IMR-90 (cell line): Measurements from ENCODE around the gene TMTC1. TPM values are rescaled to one million over a fixed set of nuclear protein-coding genes. Genes with fewer than 3 reads are reported as not detected.

Experiments used
- ATAC-seq: fragments of 200-7000 bp; cut with Tn5 transposase; 2 replicates; pipeline ENCODE4 v1.9.1; 2020; ENCODE audit warnings: low read depth, mild to moderate bottlenecking, moderate library complexity
- BruUV-seq: library from RNA; stranded (reverse); fragments of 400-500 nt; replicated peaks from 2 replicates; lab custom pipeline; 2021; lab: Mats Ljungman, UMichigan
- CTCF ChIA-PET: fragments of 300-600 bp; formaldehyde crosslinking; extraction: SDS; loops from one replicate; lab custom pipeline; 2021; ENCODE audit warnings: antibody characterized with exemption; lab: Yijun Ruan, JAX
- POLR2A ChIA-PET: fragments of 300-600 bp; sonication (Branson Sonifier 250); formaldehyde crosslinking; loops from one replicate; lab custom pipeline; 2022; ENCODE audit warnings: antibody characterized with exemption; ENCODE audit not compliant: unreplicated experiment; lab: Charles Lee
- DNase-seq: peaks from one replicate; pipeline ENCODE4 v3.0.0; 2013
- H2AFZ ChIP-seq: replicated peaks from 2 replicates; pipeline ENCODE3; 2013; ENCODE audit warnings: low read length, mild to moderate bottlenecking; ENCODE audit not compliant: poor library complexity
- H2AK5ac ChIP-seq: 2 replicates; pipeline ENCODE4 v1.6.1; 2013; ENCODE audit warnings: low read depth, low read length, inconsistent platforms
- H2AK9ac ChIP-seq: replicated peaks from 2 replicates; pipeline ENCODE3; 2013; ENCODE audit warnings: mild to moderate bottlenecking, low read depth, low read length, moderate library complexity; ENCODE audit not compliant: poor library complexity
- H2BK120ac ChIP-seq: 2 replicates; pipeline ENCODE4 v1.6.1; 2013; ENCODE audit warnings: low read depth, low read length, inconsistent platforms
- H2BK15ac ChIP-seq: 3 replicates; pipeline ENCODE4 v1.6.1; 2013; ENCODE audit warnings: low read depth, low read length, inconsistent platforms
- H2BK20ac ChIP-seq: 2 replicates; pipeline ENCODE4 v1.6.1; 2013; ENCODE audit warnings: low read depth, mild to moderate bottlenecking, inconsistent platforms, low read length, moderate library complexity
- H2BK5ac ChIP-seq: 2 replicates; pipeline ENCODE4 v1.6.1; 2013; ENCODE audit warnings: mild to moderate bottlenecking, low read depth, low read length, inconsistent platforms; ENCODE audit not compliant: poor library complexity, severe bottlenecking
- H3K14ac ChIP-seq: replicated peaks from 2 replicates; pipeline ENCODE4 v1.6.1; 2013; ENCODE audit warnings: low read depth, low read length, inconsistent platforms
- H3K18ac ChIP-seq: 2 replicates; pipeline ENCODE4 v1.6.1; 2013; ENCODE audit warnings: low read depth, low read length, control low read depth
- H3K23ac ChIP-seq: 2 replicates; pipeline ENCODE4 v1.6.1; 2013; ENCODE audit warnings: low read depth, low read length, inconsistent platforms
- H3K27ac ChIP-seq: 2 replicates; pipeline ENCODE4 v1.5.1; 2013; ENCODE audit warnings: mild to moderate bottlenecking, control low read depth, low read length; ENCODE audit not compliant: insufficient read depth
- H3K27me3 ChIP-seq: 2 replicates; pipeline ENCODE4 v1.6.1; 2013; ENCODE audit warnings: low read length; ENCODE audit not compliant: control insufficient read depth, insufficient read depth
- H3K36me3 ChIP-seq: 2 replicates; pipeline ENCODE4 v1.6.1; 2013; ENCODE audit warnings: low read length, mixed read lengths; ENCODE audit not compliant: control insufficient read depth, insufficient read depth
- H3K4ac ChIP-seq: 2 replicates; pipeline ENCODE4 v1.6.1; 2013; ENCODE audit warnings: low read depth, low read length, inconsistent platforms
- H3K4me1 ChIP-seq: 2 replicates; pipeline ENCODE4 v1.6.1; 2013; ENCODE audit warnings: low read length, mixed read lengths; ENCODE audit not compliant: control insufficient read depth, insufficient read depth
- H3K4me2 ChIP-seq: 2 replicates; pipeline ENCODE4 v1.6.1; 2013; ENCODE audit warnings: low read depth, mild to moderate bottlenecking, control low read depth, low read length, moderate library complexity
- H3K4me3 ChIP-seq: 2 replicates; pipeline ENCODE4 v1.5.1; 2013; ENCODE audit warnings: low read depth, mild to moderate bottlenecking, control low read depth, low read length, moderate library complexity; ENCODE audit not compliant: insufficient read depth
- H3K56ac ChIP-seq: 2 replicates; pipeline ENCODE4 v1.6.1; 2013; ENCODE audit warnings: low read length, inconsistent platforms; ENCODE audit not compliant: insufficient read depth; ENCODE audit errors: extremely low read depth
- H3K79me1 ChIP-seq, 2 experiments: 2 replicates each; pipeline ENCODE4 v1.6.1; 2013; ENCODE audit warnings: low read length in 2 of 2, inconsistent platforms in 1 of 2, low read depth in 1 of 2
- H3K9ac ChIP-seq: 2 replicates; pipeline ENCODE4 v1.6.1; 2013; ENCODE audit warnings: low read depth, low read length, control low read depth
- H3K9me1 ChIP-seq: 2 replicates; pipeline ENCODE4 v1.6.1; 2013; ENCODE audit warnings: low read length, inconsistent platforms; ENCODE audit not compliant: insufficient read depth
- H3K9me3 ChIP-seq: 2 replicates; pipeline ENCODE4 v1.6.1; 2013; ENCODE audit warnings: low read length; ENCODE audit not compliant: control insufficient read depth, insufficient read depth
- H4K20me1 ChIP-seq: 2 replicates; pipeline ENCODE4 v1.6.1; 2013; ENCODE audit warnings: low read length, inconsistent platforms; ENCODE audit not compliant: insufficient read depth
- H4K5ac ChIP-seq: 2 replicates; pipeline ENCODE4 v1.6.1; 2013; ENCODE audit warnings: mild to moderate bottlenecking, low read depth, low read length, control low read depth
- H4K8ac ChIP-seq, 2 experiments: 2 replicates each; pipeline ENCODE4 v1.6.1; 2013; ENCODE audit warnings: low read depth in 2 of 2, low read length in 2 of 2, control low read depth in 1 of 2, inconsistent platforms in 1 of 2
- H4K91ac ChIP-seq: 2 replicates; pipeline ENCODE4 v1.6.1; 2013; ENCODE audit warnings: low read depth, low read length, inconsistent platforms; ENCODE audit not compliant: insufficient read depth
- ELK1 ChIP-seq: fragments of 150-350 bp; IDR thresholded peaks from 2 replicates; pipeline ENCODE4 v1.6.1; 2016; ENCODE audit warnings: low read depth, mild to moderate bottlenecking, low read length, moderate library complexity, borderline replicate concordance
- POLR2A ChIP-seq: IDR thresholded peaks from 2 replicates; pipeline ENCODE4 v1.6.1; 2012; ENCODE audit warnings: mild to moderate bottlenecking, low read depth, low read length
- RCOR1 ChIP-seq: IDR thresholded peaks from 2 replicates; pipeline ENCODE4 v1.6.1; 2012; ENCODE audit warnings: mild to moderate bottlenecking, low read length, improper control_type of control experiment; ENCODE audit not compliant: insufficient replicate concordance
- SMC3 ChIP-seq: fragments of 150-350 bp; IDR thresholded peaks from 2 replicates; pipeline ENCODE4 v1.6.1; 2016; ENCODE audit warnings: low read depth, mild to moderate bottlenecking, antibody characterized with exemption, low read length, moderate library complexity
- USF2 ChIP-seq: fragments of 150-350 bp; IDR thresholded peaks from 2 replicates; pipeline ENCODE4 v1.6.1; 2017; ENCODE audit warnings: mild to moderate bottlenecking, antibody characterized with exemption, low read length, low read depth
- dilution Hi-C: fragments of 300-500 bp; cut with HindIII; formaldehyde crosslinking; loops from one replicate; pipeline ENCODE4 v1.14.3; 2018; ENCODE audit warnings: low sequenced_read_pairs; ENCODE audit not compliant: unreplicated experiment
- in situ Hi-C: fragments of 300-500 bp; cut with MboI; formaldehyde crosslinking; loops from 3 replicates; pipeline ENCODE4 v1.14.3; 2019; ENCODE audit warnings: low sequenced_read_pairs, inconsistent platforms, mixed read lengths
- intact Hi-C: fragments of 100-400 bp; cut with micrococcal nuclease; formaldehyde crosslinking; loops from 2 replicates; pipeline ENCODE4 v1.10.0; 2022
- polyA plus RNA-seq, 3 experiments: library from polyadenylated mRNA; depleted of rRNA; stranded (reverse); fragments of >200 nt; gene quantifications; 2 replicates each; pipeline ENCODE4 v1.2.3, GENCODE V29; 2012; ENCODE audit warnings: low replicate concordance in 1 of 3
- total RNA-seq: library from RNA; depleted of rRNA; stranded (reverse); fragments of >200 nt; gene quantifications from 2 replicates; pipeline ENCODE4 v1.2.3, GENCODE V29; 2012

Gene TMTC1
- total and polyA plus RNA-seq, 2 of the 4 experiments (the other 2 are of a cell fraction), result 12.5 to 36.4 TPM

- no peak overlapping the region for H2BK15ac ChIP-seq
- no peak overlapping the region for H3K14ac ChIP-seq
- no peak overlapping the region for H3K56ac ChIP-seq
- in situ Hi-C loops, result loop anchor here (10.0 kb wide), 1 partner anchor 235 kb away; no protein-coding TSS in a partner anchor
- H4K91ac ChIP-seq, result no peak overlapping the region
- no peak overlapping the region for H2BK120ac ChIP-seq
- H4K20me1 ChIP-seq, result peaks cover 29% of the 10 kb centered on the region
- no peak overlapping the region for H4K5ac ChIP-seq
- TF ChIP-seq POLR2A (no peak), ELK1 (no peak), USF2 (no peak), SMC3 (no peak), RCOR1 (no peak)
- no peak overlapping the region for H4K8ac ChIP-seq
- no peak overlapping the region for H2AK5ac ChIP-seq
- no TSS peak for BruUV-seq
- no peaks in the 10 kb centered on the region; the same call in 1 of the 2 replicates for H3K9me3 ChIP-seq
- H3K23ac ChIP-seq, result no peak overlapping the region
- no peak overlapping the region for H2AK9ac ChIP-seq
- no peak overlapping the region for H2AFZ ChIP-seq
- no peaks in the 10 kb centered on the region for H3K27me3 ChIP-seq
- no peak overlapping the region for H3K9ac ChIP-seq
- intact Hi-C loops, result loop anchor here (5.0 to 10.0 kb wide), 2 partner anchors 735 to 1022 kb away; no protein-coding TSS in a partner anchor
- no peaks in the 10 kb centered on the region for H3K9me1 ChIP-seq
- ChIA-PET CTCF (interaction anchor here (0.5 kb wide), 1 partner anchor 17 kb away, joined by 6 read pairs; no protein-coding TSS in a partner anchor), POLR2A (no interaction called here)
- H3K4me3 ChIP-seq, result no peak overlapping the region
- no peak for ATAC-seq
- H3K79me1 ChIP-seq, result peaks cover 16 to 43% of the 10 kb centered on the region in 2 experiments; a peak in 3 of 4 replicates
- peaks cover 4% of the 10 kb centered on the region for H3K4me1 ChIP-seq
- H2BK5ac ChIP-seq, result no peak overlapping the region
- no peak overlapping the region for H3K18ac ChIP-seq
- no peak for DNase-seq
- H2BK20ac ChIP-seq, result no peak overlapping the region
- dilution Hi-C loops, result no loop called here
- H3K36me3 ChIP-seq, result peaks cover 4% of the 10 kb centered on the region; the same call in 1 of the 2 replicates
- no peak overlapping the region for H3K4me2 ChIP-seq
- H3K4ac ChIP-seq, result no peak overlapping the region
- H3K27ac ChIP-seq, result no peak overlapping the region
These were observed 3.7 kb downstream of the TMTC1 start for GRCh38 chr12:29780084-29780483.
